OCI-M1 (cell line): ENCODE measurements around the gene AGPAT3.
"Not testable (repeated sequence)": the region's sequence is repeated elsewhere in the genome, so short reads cannot be mapped to it uniquely, and the experiment has no call there.

ENCODE experiments used
- DNase-seq: peaks from one replicate; lab custom pipeline; 2025; lab: John Stamatoyannopoulos, UW

AGPAT3 gene

DNA sequence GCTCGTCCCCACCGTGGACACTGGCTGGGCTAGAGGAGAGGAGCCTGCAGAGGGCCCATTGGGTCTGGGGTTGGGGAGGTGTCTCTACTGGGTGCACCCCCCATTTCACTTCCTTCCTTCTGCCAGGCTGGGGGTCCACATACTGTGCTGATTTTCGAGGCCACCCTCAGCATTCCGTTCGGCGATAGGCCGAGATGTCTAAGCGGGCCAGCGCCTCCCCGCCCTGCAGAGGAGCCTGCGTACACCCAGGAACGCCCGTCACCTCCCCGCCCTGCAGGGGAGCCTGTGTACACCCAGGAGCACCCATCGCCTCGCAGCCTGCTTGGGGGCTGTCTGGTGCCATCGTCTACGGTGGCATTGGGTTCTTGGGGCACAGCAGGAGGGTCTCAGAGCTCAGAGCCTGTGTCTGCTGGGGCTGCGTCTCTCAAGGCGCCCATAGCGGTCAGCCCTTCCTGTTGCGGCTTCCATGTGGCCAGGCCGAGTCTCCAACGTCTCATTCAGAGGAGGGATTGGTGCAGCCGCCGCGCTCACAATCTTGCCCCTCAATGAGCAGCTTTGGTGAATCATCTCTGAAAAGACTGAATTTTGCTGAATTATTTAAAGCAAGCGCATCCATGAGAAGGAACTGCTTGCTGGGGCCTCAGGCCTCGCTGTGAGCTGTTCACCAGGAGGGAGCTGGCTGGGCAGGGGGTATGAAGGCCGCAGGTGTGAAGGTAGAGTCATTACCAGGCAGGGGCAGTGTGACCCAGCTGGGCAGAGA is 30.7 kb upstream of the AGPAT3 start:
- no peak for DNase-seq

DNA sequence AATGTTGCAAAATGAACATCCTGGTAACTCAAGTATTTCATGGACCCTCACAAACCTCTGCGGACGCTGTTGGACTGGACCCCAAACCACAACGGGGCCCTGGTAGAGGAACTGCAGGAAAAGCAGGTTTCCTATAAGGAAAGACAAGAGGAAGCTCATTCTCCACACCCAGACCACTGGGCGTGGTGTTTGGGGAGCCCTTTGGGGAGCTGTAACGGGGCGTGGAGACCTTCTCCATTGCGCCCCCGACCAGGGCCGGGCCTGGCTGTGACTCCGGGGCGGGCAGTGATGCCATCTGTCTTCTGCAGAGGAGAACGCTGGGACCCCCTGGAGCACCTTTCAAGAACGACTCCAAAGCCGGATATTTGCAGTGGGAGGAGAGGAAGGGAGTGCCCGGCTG is 30.0 kb upstream of the AGPAT3 start:
- DNase-seq: no peak

DNA sequence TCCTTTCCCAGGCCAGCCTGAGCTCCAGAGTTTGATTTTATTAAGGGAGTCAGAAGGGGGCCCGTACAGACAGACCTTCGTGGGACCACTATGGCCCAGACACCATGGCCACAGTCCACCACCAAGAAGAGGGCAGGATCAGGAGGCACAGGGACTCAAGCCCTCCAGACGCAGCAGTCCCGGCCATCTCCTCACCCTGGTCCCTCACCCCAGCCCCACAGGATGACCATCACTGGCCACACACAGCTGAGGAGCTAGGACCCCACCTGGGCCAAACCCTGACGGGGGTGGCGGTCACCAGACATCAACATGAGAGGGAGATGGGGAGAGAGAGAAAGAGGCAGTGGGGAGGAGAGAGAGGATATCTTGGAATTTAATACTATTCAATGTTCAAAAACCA is 29.2 kb upstream of the AGPAT3 start:
- DNase-seq: no peak

DNA sequence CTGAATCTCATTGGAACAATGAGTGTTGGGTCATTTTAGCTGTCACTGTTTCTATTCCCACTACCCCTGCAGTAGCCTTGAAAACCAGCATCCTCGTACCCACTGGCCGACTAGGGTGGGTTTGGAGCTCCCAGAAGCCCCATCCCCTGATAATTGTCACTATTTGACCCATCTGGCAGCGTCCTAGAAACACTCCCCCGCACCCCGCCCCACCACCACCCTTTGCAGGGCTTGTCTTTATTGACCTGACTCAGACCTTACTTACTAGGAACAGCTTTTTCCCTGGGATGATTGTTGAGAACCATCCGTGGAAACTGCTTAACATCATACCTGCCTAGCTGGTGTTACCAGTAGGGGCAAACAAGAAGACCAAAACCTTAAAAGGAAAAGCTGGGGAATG is 28.4 kb upstream of the AGPAT3 start:
- DNase-seq: no peak

DNA sequence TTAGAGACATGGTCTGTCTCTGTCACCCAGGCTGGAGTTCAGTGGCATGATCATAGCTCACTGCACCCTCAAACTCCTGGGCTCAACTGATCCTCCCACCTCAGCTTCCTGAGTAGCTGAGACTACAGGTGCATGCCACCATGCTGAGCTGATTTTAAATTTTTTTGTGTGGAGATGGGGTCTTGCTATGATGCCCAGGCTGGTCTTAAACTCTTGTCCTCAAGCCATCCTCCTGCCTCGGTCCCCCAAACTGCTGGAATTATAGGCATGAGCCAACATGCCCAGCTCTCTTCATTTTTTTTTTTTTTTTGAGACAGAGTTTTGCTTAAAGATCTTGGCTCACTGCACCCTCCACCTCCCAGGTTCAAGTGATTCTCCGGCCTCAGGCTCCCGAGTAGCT is 24.8 kb upstream of the AGPAT3 start:
- no peak for DNase-seq

DNA sequence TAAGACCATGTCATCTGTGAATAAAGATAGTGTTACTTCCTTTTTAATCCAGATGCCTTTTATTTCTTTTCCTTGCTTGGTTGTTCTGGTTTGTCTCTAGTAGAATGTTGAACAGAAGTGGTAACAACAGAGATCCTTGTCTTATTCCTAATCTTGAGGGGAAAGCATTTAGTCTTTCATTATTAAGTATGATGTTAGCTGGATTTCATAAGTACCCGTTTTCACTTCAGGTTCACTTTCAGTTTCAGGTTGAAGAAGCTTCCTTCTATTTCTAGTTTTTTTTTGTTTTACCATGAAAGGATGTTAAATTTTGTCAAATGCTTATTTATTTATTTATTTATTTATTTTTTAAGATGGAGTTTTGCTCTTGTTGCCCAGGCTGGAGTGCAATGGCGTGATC is 22.3 kb upstream of the AGPAT3 start:
- DNase-seq: peak; percentile 75

DNA sequence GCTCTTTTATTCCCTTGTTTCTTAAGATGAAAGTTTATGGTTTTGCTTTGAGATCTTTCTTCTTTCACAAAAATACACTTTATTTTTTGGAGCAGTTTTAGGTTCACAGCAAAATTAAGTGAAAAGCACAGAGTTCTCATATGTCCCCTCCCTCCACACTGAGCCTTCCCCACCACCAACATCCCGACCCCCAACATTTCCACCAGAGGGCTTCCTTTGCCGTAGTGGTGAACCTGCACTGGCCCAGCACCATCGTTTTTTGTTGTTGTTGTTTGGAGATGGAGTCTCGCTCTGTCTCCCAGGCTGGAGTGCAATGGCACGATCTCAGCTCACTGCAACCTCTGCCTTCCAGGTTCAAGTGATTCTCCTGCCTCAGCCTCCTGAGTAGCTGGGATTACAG is 20.1 kb upstream of the AGPAT3 start:
- DNase-seq: not testable (repeated sequence)

DNA sequence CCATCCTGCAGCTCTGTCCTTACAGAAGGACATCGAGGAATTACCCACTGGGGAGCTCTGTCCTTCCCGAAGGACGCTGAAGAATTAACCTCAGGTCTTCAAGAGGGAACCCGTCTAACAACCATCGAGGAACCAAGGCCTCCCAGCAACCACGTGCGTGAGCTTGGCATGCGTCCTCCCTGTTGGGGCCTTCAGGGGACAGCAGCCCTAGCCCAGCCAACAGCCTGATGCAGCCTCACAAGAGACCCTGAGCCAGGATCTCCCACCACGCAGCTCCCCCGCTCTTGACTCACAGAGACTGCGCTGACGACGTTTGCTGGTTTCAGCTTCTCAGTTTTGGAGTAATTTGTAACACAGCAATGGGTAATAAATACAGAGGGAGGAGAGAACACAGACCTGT is 19.6 kb upstream of the AGPAT3 start:
- DNase-seq: no peak

DNA sequence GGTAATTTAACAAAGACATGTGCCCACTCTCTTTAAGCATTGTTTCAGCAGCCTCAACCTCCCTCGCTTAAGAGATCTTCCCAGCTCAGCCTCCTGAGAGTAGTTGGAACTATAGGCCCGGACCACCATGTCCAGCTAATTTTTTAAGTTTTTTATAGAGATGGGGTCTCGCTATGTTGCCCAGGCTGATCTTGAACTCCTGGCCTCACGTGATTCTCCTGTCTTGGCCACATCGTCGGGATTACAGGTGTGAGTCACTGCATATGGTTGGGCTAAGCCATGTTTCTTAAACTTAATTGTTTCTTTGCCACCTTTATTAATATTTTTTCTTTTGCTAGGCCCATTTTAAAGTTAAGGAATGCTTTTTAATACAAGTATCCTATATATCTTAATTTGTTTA is 18.6 kb upstream of the AGPAT3 start:
- no peak for DNase-seq

DNA sequence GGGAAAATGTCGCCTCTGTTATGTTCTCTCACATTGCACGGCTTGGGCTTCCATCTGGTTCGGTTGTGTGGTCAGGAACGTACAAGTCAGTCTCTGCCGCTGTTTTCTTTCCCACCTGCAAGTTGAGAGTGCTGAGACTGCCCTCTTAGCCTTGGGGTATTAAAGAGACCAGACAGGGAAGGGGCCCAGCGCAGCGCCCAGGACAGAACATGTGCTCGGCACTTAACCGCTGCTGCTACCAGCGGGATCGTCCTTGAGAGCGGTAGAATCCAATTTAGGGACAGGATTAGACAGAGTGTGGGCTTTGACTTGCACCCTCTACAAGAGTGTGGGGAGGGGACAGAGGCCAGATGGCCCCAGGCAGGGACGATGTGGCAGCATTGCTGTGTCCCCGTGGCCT is 17.7 kb upstream of the AGPAT3 start:
- DNase-seq: no peak

DNA sequence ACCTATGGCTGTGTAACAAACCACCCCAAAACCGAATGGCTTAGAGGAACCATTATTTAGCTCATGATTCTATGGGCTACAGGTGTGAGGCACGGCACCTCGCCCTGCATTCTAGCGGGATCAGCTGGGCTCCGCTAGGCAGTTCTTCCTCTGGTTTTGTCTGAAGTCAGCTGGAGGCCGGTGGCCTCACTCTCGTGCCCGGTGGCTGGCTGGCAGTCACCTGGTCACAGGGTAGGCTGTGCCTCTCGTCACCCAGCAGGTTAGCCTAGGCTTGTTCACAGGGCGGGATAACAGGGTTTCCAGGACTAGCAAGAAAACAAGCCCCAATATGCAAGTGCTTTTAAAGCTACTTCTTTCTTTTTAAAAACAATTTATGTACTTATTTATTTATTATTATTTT is 16.3 kb upstream of the AGPAT3 start:
- no peak for DNase-seq

DNA sequence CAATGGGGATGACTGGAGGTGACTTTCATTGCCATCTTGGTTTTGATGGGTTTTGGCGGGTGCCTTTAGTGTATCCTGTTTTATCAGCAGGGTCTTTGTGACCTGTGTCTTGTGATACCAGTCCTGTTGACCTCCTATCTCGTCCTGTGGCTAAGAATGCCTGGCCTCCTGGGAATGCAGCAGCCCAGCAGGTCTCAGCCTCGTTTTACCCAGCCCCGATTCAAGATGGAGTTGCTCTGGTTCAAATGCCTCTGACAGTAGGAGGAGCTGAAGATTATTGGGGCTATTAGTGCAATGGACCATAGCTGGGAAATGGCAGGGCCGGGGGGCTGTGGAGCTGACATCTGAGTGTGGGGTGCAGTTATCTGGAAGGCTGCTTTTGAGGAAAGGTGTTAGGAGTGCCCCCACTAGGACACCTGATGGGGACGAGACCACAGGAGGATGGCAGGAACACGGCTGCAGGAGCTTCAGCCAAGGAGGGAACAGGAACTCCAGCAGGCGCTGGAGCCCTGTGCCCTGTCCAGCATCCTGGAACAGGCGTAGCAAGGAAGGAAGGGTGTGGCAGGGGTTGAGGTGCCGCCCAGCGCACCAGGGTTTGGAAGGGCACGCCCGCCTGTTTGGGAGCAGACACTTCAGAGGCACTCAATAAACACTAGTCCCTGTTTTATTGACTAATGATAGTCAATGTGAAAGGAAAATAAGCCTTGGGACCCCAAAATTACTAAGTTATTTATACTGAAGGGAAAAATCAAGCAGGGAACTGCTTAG is 15.3 kb upstream of the AGPAT3 start:
- no peak for DNase-seq

DNA sequence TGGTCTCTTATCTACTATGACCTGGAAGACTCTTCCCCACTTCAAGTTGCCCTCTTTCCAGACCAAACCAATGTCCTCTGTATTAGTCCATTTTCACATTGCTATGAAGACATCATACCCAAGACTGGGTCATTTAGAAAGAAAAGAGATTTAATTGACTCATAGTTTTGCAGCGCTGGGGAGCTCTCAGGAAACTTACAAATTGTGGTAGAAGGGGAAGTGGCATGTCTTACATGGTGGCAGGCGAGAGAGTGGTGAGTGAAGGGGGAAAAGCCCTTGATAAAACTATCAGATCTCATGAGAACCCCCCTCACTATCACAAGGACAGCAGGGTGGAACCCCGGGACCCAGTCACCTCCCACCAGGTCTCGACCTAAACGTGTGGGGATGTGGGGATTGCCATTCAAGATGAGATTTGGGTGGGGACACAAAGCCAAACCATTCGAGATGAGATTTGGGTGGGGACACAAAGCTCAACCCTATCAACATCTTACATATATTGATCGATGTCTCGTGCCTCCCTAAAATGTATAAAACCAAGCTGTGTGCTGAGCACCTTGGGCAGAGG is 14.2 kb upstream of the AGPAT3 start:
- DNase-seq: no peak

DNA sequence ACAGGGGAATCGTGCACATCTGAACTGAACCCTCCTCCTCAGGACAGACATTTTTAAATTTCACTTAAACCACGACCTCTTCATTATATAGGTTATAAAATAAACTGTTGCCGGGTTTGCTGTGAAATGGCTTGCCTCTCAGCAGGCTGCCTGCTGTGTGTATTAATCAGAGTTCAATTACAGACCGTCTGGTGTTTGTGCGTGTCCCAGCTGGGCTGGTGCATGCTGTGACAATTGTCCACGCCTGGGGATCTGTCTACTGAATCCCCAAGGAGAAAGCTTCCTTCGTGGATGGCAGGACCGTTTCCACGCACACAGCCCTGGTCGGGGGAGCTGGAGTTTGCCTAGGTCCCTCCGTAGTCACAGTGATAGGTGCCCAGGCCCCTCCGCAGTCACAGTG is 13.4 kb upstream of the AGPAT3 start:
- no peak for DNase-seq

DNA sequence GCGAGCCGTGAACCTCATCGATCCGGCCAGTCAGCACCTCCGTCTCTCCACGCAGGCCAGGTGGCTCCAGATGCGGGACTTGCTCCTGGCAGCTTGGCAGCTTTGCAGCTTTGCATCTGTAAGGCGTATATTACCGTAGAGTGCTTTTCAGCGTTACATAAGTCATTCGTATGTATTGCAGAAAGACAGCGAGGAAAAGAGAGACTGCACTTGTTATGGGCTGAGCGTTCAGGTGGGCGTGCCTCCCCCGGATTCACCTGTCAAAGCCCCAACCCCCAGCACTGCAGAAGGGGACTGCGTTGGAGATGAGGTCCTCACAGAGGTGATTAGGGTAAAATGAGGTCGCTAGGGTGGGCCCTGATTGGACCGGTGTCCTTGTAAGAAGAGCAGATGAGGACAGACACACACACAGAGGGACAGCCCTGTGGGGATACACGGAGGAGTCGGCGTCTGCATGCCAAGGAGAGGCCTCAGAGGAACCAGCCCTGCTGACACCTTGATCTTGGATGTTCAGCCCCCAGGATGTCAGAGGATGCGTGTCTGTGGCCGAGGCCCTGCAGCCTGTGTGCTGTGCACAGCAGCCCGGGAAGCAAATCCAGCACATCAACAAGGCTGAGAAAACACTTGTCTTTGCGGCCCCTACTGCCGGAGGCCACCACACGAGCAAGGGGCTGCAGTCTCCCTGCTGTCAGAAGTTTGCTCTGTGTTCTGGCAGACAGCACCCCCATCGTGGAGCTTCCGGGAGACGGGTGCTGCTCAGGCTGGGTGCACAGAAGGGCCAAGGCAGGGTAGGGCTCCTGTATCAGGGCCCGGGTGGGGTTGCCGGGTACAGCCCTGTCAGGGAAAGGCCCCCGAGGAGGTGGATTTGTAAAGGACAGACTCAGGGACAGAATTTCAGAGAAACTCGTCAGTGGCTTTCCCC is 10.9 kb upstream of the AGPAT3 start:
- DNase-seq: no peak

DNA sequence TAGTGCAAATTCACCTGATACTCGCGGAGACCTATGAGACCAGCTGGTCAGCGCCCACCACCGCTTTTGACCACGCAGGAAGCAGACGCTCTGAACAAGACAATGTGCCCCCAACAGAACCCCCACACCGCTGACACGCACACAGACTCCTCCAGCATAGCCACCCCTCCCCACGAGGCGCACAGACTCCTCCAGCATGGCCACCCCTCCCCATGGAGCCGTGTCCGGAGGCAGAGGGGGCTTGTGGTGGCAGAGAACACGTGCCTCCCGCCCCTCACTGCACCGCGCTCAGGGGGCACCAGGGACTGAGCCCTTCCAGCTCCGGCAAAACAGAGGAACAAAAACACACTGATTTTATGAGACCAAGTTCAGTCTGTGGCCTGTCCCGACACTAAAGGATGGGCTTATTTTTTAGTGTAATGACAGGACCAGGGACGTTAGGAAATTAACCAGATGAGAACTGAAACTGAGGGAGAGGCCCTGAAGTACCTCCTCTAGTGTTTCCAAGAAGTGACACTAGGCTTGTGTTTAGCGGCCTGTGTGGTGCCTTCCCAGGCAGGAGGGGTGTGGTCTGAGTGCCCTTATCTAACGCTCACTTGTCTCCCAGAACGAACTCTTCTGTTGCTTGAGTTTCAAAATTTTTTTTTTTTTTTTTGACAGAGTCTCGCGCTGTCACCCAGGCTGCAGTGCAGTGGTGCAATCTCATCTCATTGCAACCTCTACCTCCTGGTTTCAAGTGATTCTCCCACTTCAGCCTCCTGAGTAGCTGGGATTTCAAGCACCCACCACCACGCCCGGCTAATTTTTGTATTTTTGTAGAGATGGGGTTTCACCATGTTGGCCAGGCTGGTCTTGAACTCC is 10.0 kb upstream of the AGPAT3 start:
- DNase-seq: peak; percentile 100

DNA sequence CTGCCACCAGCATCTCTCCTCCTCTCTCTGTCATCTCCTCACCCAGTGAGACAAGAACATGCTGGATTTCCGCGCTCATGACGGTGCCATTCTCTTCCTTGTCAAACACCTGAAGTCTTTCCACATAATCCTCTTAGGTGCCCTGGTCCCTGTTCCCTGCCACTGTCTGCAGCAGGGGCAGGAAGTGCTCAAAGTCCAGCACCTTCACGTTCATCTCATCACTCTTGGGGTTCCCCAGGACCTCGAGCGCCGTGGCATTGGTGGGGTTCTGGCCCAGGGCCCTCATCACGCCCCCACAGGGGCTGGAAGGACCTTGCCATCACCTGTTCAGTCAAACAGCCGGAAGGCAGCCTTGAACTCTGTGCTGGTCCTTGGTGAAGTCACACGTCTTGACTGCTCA is 9.1 kb upstream of the AGPAT3 start:
- DNase-seq: no peak

DNA sequence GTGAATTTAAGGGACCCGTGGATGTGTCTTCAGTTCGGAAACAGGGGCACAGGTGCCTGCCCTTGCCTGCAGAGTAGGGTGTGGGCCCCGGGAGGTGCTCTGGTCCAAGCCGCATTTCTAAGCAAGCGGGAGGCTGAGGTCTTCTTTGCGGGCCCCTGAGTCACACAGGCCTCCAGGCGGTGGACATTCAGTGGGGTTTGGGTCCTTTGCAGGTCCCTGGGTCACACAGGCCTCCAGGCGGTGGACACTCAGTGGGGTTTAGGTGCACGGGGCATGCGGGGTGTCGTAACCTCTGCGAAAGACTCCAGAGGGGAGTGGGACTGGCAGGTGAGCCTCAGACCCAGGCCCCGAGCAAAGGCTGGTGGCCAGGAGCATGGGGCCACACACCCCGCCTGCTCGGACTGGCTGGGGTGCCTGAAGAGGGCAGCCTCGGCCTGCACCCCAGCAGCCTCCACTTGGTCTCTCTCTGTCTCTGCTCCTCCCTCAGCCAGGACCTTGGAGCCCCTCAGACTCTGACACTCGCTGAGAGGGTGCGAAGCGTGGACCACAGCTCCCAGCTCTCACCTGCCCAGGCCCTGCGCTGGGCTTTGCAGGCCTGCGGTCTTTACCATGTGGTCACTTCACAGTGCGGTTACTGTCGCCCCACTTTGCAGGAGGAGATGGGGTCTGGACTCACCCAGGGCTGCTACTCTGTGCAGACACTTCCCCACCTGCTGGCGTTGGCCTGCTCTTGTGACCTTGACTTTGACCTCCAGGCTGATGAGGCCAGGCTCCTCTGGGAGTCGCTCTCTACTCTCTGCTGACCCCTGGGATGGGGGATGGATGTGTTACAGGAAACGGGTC is 6.0 kb upstream of the AGPAT3 start:
- DNase-seq: no peak

DNA sequence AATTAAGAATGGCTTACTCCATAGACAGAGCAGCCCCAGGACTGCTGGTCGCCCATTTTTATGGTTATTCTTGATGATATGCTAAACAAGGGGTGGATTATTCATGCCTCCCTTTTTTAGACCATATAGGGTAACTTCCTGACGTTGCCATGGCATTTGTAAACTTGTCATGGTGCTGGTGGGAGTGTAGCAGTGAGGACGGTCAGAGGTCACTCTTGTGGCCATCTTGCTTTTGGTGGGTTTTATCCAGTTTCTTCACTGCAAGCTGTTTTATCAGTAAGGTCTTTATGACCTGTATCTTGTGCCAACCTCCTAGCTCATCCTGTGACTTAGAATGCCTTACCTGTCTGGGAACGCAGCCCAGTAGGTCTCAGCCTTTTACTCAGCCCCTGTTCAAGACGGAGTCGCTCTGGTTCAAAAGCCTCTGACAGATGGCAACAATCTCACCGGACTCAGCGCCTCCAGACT is 5.2 kb upstream of the AGPAT3 start:
- DNase-seq: peak; percentile 84

DNA sequence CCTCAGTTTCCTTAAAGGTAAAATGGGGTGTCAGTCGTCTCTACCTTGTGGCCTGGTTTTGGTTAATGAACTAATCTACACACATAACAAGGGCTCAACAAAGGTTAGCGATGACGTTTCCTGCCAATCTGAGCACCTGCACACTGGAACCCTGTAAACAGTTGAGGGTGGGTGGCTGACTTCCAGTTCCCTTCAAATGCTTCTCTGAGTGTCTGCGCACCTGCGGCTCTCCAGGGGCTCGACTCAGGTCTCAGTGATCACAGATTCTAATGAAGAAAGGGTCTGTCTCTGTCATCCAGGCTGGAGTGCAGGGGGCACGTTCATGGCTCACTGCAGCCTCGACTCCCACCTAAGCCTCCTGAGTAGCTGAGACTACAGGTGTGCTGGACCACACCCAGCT is 3.3 kb upstream of the AGPAT3 start:
- no peak for DNase-seq
